HG02970 (cell line): Measurements from ENCODE around the gene ERGIC1.

ENCODE experiments used
- ATAC-seq: cut with Tn5 transposase; IDR thresholded peaks from one replicate; pipeline ENCODE4 v1.9.1; 2021; ENCODE audit warnings: mild to moderate bottlenecking, moderate library complexity, moderate number of reproducible peaks; ENCODE audit not compliant: unreplicated experiment, low FRiP score

ERGIC1 gene

GRCh38 chr5:172897481-172898217, 63.6 kb downstream of the ERGIC1 start:
- ATAC-seq, result no peak

- ATAC-seq, result no peak
Observed at GRCh38 chr5:172898218-172898842, 64.3 kb downstream of the ERGIC1 start.

- no peak for ATAC-seq
Observed at GRCh38 chr5:172898843-172899369, 64.9 kb downstream of the ERGIC1 start.

GRCh38 chr5:172899436-172899835, 65.4 kb downstream of the ERGIC1 start:
- no peak for ATAC-seq

GRCh38 chr5:172901012-172901780, 67.1 kb downstream of the ERGIC1 start:
- no peak for ATAC-seq

GRCh38 chr5:172901788-172902496, 67.9 kb downstream of the ERGIC1 start:
- no peak for ATAC-seq

- no peak for ATAC-seq
Observed at GRCh38 chr5:172902497-172903472, 68.7 kb downstream of the ERGIC1 start.

- no peak for ATAC-seq
Observed at GRCh38 chr5:172903790-172904189, 69.7 kb downstream of the ERGIC1 start.

- ATAC-seq, result no peak
Observed at GRCh38 chr5:172904312-172904642, 70.2 kb downstream of the ERGIC1 start.

GRCh38 chr5:172904643-172905345, 70.7 kb downstream of the ERGIC1 start:
- no peak for ATAC-seq

GRCh38 chr5:172905346-172906140, 71.5 kb downstream of the ERGIC1 start:
- ATAC-seq, result no peak

GRCh38 chr5:172906436-172906835, 72.4 kb downstream of the ERGIC1 start:
- ATAC-seq, result no peak

- no peak for ATAC-seq
Observed at GRCh38 chr5:172906888-172907287, 72.8 kb downstream of the ERGIC1 start.

GRCh38 chr5:172907657-172908056, 73.6 kb downstream of the ERGIC1 start:
- no peak for ATAC-seq

- ATAC-seq, result no peak
Observed at GRCh38 chr5:172908662-172909061, 74.6 kb downstream of the ERGIC1 start.

GRCh38 chr5:172909931-172910502, 76.0 kb downstream of the ERGIC1 start:
- no peak for ATAC-seq

- no peak for ATAC-seq
Observed at GRCh38 chr5:172910828-172911627, 77.0 kb downstream of the ERGIC1 start.
